ENCODE measurements around the gene PPP1R15A.
"Not testable (repeated sequence)": the region's sequence is repeated elsewhere in the genome, so short reads cannot be mapped to it uniquely, and the experiment has no call there.

PPP1R15A gene

DNA sequence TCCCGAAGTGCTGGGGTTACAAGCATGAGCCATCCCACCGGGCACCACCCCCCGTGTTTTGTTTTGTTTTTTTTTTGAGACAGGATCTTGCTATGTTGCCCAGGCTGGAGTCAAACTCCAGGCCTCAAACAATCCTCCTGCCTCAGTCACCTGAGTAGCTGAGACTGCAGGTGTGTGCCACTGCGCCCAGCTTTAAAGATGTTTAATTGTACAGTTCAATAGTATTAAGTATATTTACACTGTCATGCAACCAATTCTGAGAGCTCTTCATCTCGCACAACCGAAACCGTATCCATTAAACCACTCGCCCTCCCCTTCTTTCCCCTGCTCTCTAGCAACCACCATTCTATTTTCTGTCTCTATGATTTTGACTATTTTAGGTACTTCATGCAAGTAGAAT lies 43.5 kb downstream of the PPP1R15A start:
- DNase-seq, result no peak

DNA sequence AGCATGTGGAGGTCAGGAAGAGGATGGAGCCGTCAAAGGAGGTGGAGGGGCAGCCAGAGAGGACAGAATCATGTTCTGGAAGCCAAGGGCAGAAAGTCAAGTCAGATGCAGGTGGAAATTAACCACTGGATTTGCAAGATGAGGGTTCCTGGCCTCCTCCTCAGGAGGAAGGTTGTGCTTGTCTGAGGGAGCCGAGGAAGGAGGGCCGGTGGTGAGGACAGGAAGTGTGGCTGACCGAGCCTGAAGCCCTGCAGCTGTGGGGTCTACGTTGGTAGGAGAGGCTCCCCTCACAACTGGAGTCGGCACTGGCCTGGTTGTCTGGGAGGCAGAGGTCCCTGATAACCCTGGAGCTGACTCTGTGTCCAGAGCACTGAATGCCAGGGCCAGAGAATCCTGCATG lies 45.9 kb downstream of the PPP1R15A start:
- no peak for DNase-seq

DNA sequence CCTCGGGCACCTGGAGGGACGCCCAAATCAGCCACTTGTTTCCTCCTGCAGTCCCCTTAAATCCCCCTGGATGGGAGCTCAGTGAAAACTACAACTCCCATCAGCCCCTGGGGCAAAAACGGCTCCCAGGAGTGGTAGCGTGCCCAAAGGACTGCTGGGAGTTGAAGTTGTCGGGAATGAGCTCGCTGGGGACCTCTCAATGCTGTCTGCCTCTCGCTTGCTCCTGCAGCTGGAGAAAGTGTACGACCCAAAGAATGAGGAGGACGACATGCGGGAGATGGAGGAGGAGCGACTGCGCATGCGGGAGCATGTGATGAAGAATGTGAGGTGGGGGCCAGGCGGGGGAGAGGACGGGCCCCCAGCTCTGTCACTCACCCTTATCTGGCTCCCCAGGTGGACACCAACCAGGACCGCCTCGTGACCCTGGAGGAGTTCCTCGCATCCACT lies 46.6 kb downstream of the PPP1R15A start:
- no peak for DNase-seq

DNA sequence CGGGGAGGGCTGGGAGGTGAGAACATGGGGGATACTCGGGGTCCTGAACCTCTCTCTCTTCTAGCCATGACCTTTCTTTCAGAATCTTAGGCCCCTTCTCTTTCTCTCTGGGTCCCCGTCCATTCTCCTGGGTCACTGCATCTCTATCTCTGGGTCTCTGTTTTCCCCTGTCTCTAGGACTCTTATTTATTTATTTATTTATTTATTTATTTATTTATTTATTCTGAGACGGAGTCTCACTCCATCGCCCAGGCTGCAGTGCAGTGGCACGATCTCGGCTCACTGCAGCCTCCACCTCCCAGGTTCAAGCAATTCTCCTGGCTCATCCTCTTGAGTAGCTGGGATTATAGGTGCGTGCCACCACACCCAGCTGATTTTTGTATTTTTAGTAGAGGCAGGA lies 47.0 kb downstream of the PPP1R15A start:
- not testable (repeated sequence) for DNase-seq

DNA sequence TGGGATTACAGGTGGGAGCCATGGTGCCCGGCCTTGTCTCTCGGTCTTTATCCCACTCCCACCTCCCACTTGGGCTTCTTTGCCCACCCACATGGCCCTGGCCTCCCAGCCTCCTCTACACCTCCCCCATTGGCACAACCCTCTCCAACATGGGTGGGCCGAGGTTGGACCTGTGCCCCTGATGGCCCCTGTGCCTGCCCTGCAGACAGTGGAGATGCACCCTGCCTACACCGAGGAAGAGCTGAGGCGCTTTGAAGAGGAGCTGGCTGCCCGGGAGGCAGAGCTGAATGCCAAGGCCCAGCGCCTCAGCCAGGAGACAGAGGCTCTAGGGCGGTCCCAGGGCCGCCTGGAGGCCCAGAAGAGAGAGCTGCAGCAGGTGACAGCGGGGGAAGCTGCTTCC lies 48.7 kb downstream of the PPP1R15A start:
- no peak for DNase-seq

DNA sequence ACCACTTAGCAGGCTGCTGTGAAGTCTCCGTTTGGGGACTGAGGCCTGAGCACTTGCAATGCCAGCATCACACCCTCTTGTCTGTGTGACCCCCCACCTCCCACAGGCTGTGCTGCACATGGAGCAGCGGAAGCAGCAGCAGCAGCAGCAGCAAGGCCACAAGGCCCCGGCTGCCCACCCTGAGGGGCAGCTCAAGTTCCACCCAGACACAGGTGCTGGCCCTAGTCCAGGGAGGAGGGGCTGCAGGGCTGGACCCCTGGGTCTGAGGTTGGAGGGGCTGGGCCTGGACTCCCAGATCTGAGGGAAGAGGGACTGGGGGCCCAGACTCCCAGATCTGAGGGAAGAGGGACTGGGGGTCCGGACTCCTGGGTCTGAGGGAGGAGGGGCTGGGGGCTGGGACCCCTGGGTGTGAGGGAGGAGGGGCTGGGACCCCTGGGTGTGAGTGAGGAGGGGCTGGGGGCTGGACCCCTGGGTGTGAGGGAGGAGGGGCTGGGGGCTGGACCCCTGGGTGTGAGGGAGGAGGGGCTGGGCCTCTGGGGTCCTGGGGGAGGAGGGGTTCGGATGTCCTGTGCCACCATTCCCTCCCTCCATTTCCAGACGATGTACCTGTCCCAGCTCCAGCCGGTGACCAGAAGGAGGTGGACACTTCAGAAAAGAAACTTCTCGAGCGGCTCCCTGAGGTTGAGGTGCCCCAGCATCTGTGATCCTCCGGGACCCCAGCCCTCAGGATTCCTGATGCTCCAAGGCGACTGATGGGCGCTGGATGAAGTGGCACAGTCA lies 49.7 kb downstream of the PPP1R15A start:
- no peak for DNase-seq

DNA sequence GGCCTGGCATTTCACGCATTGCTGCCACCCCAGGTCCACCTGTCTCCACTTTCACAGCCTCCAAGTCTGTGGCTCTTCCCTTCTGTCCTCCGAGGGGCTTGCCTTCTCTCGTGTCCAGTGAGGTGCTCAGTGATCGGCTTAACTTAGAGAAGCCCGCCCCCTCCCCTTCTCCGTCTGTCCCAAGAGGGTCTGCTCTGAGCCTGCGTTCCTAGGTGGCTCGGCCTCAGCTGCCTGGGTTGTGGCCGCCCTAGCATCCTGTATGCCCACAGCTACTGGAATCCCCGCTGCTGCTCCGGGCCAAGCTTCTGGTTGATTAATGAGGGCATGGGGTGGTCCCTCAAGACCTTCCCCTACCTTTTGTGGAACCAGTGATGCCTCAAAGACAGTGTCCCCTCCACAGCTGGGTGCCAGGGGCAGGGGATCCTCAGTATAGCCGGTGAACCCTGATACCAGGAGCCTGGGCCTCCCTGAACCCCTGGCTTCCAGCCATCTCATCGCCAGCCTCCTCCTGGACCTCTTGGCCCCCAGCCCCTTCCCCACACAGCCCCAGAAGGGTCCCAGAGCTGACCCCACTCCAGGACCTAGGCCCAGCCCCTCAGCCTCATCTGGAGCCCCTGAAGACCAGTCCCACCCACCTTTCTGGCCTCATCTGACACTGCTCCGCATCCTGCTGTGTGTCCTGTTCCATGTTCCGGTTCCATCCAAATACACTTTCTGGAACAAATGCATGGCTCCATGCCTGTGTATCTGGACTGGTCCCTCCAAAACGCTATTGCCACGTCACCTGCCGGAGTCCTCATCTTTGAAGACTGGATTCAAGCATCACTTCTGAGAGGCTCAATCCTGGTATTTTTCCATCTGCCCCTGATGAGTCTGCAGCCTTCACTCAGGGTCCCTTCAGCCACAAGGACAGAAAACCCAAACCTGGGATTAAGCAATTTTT lies 50.6 kb downstream of the PPP1R15A start:
- DNase-seq, result no peak

DNA sequence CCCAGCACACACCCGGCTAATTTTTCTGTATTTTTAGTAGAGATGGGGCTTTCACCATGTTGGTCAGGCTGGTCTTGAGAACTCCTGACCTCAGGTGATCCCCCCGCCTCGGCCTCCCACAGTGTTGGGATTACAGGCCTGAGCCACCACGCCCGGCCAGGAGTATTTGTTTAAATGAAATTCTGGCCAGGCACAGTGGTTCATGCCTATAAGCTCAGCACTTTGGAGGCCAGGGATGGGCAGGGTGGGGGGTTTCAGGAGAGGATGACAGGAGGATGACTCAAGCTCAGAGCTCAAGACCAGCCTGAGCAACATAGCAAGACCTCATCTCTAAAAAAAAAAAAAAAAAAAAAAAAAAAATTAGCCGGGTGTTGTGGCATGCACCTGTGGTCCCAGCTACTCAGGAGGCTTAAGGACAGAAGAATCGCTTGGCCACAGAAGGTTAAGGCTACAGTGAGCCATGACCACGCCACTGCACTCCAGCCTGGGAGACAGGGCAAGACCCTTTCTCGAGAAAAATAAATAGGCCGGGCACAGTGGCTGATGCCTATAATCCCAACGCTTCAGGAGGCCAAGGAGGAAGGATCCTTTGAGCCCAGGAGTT lies 53.1 kb downstream of the PPP1R15A start:
- DNase-seq, result no peak
